ENCODE measurements around the gene ACIN1.
A peak's percentile ranks its signal among the peaks of the same experiment; 100 is the strongest.

The ACIN1 gene

DNA sequence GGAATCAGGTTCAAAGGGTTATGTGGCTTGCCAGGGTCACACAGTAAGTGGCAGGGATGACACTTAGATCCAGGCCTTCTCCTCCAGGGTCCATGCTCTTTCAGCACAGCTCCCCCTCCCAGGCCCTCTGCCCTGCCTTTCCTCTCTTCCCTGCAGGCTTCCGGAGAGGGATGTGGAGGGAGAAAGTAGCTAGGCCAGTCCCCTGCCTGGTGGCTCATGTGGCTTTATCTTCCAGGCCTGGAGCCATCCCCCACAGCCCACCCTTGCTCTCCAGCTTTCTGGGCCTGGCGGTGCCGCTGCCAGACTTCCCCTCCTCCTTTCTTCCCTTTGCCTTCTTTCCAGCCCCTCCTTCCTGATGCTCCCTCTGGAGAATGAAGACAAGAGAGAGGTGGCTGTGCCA, 51.2 kb downstream of the ACIN1 start:
- DNase-seq (ENCODE audit: low spot score): peak; percentile 60

DNA sequence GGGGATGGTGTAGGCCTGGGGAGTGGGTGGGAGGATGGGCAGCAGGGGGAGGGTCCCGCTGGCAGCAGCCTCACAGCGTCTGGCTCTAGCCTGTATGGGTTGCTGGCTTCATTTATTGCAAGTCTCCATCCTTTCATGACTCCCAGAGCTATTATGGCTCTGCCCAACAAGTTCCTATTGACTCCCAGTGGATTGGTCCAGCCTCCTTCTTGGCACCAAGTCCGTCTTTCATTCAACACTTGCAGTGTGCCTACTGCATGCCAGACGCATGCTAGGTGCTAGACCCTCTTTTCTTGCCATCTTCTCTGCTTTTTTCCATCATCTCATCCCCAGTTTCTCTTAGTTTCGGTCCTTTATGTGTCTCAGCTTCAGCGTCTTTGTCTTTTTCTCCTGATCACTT, 51.8 kb downstream of the ACIN1 start:
- DNase-seq (ENCODE audit: low spot score): no peak

GRCh38 chr14:23042162-23042965, 52.6 kb downstream of the ACIN1 start, which contains the start of gene PSMB11:
Gene PSMB11 (plus strand): TSS chr14:23042212. CDS start chr14:23042226, 14 bp downstream.
- DNase-seq (ENCODE audit: low spot score): no peak

- DNase-seq (ENCODE audit: low spot score): no peak
Measured at GRCh38 chr14:23041729-23042128, 53.2 kb downstream of the ACIN1 start.

- no peak for DNase-seq (ENCODE audit: low spot score)
Measured at GRCh38 chr14:23040100-23040499, 54.8 kb downstream of the ACIN1 start.

DNA sequence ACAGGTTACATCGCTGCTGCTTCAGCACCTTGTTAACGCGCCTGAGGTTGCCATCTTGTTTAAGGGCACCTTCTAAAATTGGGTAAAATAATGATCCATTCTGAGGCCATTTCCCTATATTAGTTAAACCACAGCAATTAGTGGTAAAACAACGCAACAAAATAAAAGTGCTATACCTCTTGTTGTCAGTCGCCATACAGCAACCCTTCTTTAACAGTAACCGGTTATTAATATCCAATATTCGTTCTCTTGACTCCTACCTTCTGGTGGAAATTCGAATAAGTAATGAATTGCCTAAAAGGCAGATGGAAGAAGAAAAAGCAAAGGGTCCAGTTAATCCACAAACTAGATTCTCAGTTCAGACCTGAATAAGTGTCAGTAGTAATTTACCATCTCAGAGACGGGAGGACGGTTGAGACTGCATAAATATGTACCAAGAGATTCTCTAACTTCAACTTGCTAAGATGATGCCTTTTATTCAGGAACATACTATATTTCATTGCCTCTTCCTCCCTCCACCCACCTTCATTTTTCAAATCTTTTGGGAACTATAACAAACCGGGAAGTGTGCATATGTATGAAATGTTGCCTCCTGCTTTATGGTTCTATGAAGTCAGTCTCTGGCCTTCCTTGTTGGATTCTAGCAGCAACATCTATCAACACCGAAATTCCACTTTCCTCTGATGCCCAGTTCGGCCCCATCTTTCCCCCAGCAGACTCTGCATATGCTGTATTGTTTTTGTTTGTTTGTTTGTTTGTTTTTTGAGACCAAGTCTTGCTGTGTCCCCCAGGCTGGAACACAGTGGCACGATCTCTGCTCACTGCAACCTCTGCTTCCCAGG, 59.4 kb downstream of the ACIN1 start:
- no peak for DNase-seq (ENCODE audit: low spot score)

GRCh38 chr14:23034498-23035302, 60.2 kb downstream of the ACIN1 start, which contains the start of gene PSMB5:
Gene PSMB5 (minus strand): TSS chr14:23034900. CDS start chr14:23034881, 19 bp downstream.
- peak; percentile 97 for DNase-seq (ENCODE audit: low spot score)

DNA sequence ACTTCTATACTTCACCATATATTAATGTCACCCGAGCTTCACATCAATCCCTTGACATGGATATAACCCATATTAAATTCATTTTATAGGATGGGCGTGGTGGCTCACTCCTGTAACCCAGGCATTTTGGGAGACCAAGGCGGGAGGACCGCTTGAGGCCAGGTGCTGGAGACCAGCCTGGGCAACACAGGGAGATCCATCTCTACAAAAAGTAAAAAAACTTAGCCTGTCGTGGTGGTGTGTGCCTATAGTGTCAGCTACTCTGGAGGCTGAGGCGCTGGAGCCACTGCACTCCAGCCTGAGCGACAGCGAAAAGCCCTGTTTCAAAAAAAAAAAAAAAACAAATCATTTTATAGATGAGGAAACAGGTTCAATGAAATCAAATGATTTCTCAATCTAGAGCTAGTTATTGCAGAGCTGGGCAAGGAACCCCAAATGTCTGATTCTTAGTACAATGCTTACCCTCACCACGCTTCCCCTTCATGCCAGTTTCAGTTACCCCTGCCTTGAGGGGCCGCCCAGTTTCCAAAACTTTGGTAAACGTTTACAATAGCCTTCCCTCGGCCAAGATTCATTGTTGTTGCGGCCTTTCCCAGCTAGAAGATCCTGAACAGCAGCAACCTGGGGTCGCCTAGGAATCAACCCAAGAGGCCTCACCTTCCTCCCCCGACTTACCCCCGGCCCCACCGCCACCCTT, 61.0 kb downstream of the ACIN1 start:
- no peak for DNase-seq (ENCODE audit: low spot score)

- no peak for DNase-seq (ENCODE audit: low spot score)
Measured at GRCh38 chr14:23033251-23033727, 61.6 kb downstream of the ACIN1 start.

DNA sequence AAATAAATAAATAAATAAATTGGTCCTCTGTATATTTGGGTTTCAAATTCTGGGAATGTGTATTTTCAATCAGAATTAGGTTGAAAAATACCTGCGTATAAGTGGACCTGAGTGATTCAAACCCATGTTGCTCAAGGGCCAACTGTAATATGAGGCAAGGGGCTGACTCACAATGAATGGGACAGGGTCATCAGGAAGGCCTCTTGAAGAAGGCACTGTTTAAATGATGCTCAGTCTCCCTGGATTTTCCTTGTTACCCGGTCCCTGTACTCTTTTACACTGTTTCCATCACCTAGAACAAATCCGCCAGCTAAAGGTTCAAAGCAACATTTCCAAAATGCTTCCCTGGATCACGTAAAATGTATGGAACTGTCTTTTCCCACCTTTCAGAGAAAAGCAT, 64.0 kb downstream of the ACIN1 start:
- no peak for DNase-seq (ENCODE audit: low spot score)

DNA sequence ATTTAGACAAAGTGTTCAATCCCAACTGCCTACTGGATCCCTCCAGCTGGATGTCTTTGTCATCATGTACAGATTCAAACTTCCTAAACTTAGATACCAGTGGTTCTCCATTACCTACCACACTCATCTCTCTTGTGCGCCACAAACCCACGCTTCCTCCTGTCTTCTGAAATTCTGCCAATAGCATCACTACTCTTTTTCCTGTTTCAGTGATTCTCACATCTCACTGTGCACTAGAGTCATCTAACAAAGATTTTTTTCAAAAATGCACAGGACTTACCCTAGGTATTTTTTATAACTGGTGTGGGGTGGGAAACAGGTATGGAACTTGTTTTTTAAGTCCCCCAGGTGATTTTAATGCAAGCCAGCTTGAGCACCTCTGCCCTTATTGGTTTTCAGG, 66.1 kb downstream of the ACIN1 start:
- DNase-seq (ENCODE audit: low spot score): no peak

GRCh38 chr14:23025151-23025814, 69.7 kb downstream of the ACIN1 start:
- DNase-seq (ENCODE audit: low spot score): peak; percentile 65

DNA sequence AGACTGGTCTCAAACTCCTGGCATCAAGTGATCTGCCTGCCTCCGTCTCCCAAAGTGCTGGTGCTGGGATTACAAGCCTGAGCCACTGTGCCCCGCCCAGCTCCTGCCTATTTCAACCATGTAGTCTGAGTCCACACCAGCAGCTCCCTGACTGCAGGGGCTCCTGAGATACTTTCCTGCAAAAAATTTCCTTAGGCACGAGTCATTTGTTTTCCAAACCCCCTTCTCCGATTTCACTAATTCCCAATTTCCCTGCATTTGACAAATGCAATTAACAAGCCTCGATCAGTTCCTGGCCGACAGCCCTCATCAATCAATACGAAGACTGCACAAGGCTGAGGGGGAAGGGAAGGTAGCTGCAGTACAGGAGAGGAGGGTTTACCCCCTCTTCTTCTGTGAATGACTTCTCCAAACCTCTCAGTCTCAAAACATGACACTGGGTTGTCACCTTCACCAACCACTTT, 70.3 kb downstream of the ACIN1 start:
- peak; percentile 80 for DNase-seq (ENCODE audit: low spot score)

DNA sequence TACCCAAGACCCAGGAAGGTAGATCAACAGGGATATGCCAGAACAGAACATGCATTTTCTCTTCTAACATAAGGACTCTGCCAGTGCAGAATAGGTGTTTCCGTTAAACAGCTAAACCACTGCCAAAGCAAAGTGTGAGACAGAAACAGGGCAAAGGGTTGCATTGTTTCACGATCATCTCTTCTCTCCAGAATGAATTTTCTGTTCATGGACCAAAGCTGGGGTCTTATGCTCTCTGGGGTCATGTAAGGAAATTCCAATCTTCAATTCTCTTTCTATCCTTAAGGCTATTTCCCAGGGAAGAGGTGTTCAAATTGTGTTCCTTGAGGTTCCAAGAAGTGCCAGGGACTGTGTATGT, 71.2 kb downstream of the ACIN1 start:
- DNase-seq (ENCODE audit: low spot score): no peak

DNA sequence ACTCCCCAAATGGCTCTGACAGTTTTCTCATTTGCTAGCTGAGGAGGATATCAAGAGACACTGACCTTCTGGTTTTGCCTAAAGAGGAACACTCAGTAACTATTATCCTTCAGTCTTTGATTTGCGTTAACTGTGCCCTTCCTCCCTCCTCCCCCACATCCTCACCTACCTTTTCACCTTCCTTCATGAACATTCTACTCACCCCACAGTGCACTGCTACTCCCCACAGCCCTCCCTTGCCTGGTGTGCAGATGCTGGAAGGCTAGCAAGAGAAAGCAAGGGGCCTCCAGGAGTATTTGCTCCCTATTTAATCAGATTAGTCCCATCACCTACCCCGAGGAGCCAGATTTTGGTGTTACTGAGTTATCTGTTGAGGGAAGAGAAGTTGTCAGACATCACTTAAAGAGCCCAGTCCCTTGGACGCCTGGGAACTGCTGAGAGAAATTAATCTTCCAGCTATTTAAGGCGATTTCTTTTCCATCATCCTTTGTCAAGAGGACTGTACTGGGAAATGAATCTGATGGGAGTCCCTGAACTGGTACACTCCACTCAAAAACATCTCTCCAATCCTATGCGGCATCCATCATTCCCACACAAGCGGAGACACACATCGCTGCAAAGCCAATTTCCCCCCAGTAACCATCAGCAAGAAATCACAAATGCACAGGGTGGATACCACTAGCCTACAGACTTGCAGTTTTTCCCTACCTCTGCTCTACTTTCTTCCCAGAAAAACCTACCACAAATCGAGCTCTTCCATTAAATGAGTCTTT, 71.7 kb downstream of the ACIN1 start:
- no peak for DNase-seq (ENCODE audit: low spot score)

- no peak for DNase-seq (ENCODE audit: low spot score)
Measured at GRCh38 chr14:23021889-23022442, 73.0 kb downstream of the ACIN1 start.

DNA sequence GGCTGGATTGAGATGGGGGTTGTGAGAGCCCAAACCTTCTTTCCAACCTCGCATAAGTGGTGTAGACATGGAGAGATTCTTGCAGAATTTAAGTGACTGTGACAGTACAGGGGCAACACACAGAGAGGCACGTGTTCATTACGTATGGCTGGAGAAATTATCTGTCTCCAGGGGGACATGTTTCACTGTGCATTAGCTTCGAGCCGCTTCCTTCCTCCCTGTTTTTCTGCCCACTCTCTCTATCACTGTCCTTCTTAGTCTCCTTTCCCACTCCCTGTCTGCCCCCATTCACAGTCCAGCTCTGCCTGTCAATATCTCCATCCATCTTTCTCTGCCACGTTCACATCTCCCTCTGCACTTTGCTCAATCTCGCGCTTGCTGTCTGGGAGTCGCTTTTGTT, 73.5 kb downstream of the ACIN1 start:
- peak; percentile 41 for DNase-seq (ENCODE audit: low spot score)

GRCh38 chr14:23020143-23021128, 74.5 kb downstream of the ACIN1 start:
- no peak for DNase-seq (ENCODE audit: low spot score)
